HCT116 (cell line): Measurements from ENCODE around the gene HIPK2.

Source experiments
- CEBPB ChIP-seq: IDR thresholded peaks from 2 replicates; pipeline ENCODE4 v1.6.1; 2012; ENCODE audit warnings: low read depth
- EZH2 ChIP-seq: fragments of 200-600 bp; sonication (generic); IDR thresholded peaks from 2 replicates; pipeline ENCODE4 v1.6.1; 2017; ENCODE audit warnings: antibody characterized with exemption, mixed run types
- EZH2phosphoT487 ChIP-seq: fragments of 200-600 bp; IDR thresholded peaks from 2 replicates; pipeline ENCODE4 v1.6.1; 2018; ENCODE audit warnings: antibody characterized with exemption, borderline replicate concordance
- JUND ChIP-seq: IDR thresholded peaks from 2 replicates; pipeline ENCODE4 v1.6.1; 2012
- POLR2A ChIP-seq: IDR thresholded peaks from 2 replicates; pipeline ENCODE4 v1.7.0; 2011; ENCODE audit warnings: borderline replicate concordance; ENCODE audit not compliant: insufficient read depth, insufficient read length; ENCODE audit errors: extremely low read depth
- POLR2AphosphoS5 ChIP-seq: IDR thresholded peaks from 2 replicates; pipeline ENCODE4 v1.6.1; 2011; ENCODE audit warnings: mild to moderate bottlenecking, low read depth, low read length, moderate library complexity
- RAD21 ChIP-seq: IDR thresholded peaks from 2 replicates; pipeline ENCODE4 v1.6.1; 2012; ENCODE audit warnings: low read depth, mild to moderate bottlenecking
- SP1 ChIP-seq: IDR thresholded peaks from 2 replicates; pipeline ENCODE4 v1.6.1; 2012; ENCODE audit warnings: low read depth
- YY1 ChIP-seq: IDR thresholded peaks from 2 replicates; pipeline ENCODE4 v1.6.1; 2011; ENCODE audit warnings: low read length, low read depth, moderate library complexity, mild to moderate bottlenecking; ENCODE audit not compliant: insufficient replicate concordance; ENCODE audit errors: extremely low read depth
- TF ChIP-seq, protein P1 (sequence below), 3 experiments: fragments of 200-600 bp in 1 of 3; sonication (generic) in 1 of 3; IDR thresholded peaks in 2 of 3; conservative IDR thresholded peaks in 1 of 3; 2 replicates each; pipeline ENCODE4 v1.5.1; 2012 to 2017; ENCODE audit warnings: low read depth in 2 of 3, low read length in 2 of 3, antibody characterized with exemption in 1 of 3, borderline replicate concordance in 1 of 3, control low read depth in 1 of 3, mild to moderate bottlenecking in 1 of 3, mixed read lengths in 1 of 3, mixed run types in 1 of 3, moderate library complexity in 1 of 3; ENCODE audit not compliant: insufficient read depth in 1 of 3
- TF ChIP-seq, protein P2 (sequence below): IDR thresholded peaks from 2 replicates; pipeline ENCODE4 v1.6.1; 2012
- TF ChIP-seq, protein P3 (sequence below): IDR thresholded peaks from 2 replicates; pipeline ENCODE4 v1.6.1; 2011; ENCODE audit warnings: mild to moderate bottlenecking, low read length, moderate library complexity; ENCODE audit not compliant: insufficient replicate concordance; ENCODE audit errors: extremely low read depth
- TF ChIP-seq, protein P4 (sequence below): IDR thresholded peaks from 2 replicates; pipeline ENCODE4 v1.6.1; 2012

DNA sequence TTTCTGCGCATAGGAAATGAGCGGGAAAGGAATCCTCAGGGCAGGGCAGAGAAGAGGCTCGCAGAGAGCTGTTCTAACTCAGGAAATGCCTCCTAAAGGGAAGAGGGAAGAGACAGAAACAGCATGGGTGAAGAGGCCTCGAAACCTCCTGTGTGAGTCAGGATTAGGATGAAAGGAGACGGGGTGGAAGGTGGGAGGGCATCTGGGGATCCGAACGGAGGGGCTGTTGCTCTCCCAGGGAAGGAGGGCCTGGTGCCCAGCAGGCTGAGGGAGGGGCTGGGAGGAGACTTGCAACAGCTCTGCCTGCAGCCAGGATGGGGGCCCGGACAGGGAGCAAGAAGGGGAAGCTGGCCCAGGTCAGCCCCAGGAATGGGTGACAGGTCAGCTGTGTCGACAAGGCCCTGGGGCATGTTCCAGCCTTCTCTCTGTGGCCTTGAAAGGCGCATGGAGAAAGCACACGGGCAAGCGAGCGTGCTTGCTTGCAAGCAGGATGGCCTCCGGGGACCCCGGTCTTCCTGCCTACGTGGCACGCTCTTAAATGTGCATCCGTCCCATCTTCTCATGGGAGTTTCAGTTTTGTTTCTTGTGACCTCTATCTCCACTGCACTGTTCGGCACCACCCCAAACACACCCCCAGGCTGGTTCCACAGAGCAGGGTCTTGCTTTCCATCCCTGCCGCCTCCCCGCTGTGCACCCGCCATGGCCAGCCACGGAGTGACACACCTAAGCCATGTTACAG, 63.5 kb downstream of the HIPK2 start:
- TF ChIP-seq YY1: no peak
- TF ChIP-seq, protein P1, sequence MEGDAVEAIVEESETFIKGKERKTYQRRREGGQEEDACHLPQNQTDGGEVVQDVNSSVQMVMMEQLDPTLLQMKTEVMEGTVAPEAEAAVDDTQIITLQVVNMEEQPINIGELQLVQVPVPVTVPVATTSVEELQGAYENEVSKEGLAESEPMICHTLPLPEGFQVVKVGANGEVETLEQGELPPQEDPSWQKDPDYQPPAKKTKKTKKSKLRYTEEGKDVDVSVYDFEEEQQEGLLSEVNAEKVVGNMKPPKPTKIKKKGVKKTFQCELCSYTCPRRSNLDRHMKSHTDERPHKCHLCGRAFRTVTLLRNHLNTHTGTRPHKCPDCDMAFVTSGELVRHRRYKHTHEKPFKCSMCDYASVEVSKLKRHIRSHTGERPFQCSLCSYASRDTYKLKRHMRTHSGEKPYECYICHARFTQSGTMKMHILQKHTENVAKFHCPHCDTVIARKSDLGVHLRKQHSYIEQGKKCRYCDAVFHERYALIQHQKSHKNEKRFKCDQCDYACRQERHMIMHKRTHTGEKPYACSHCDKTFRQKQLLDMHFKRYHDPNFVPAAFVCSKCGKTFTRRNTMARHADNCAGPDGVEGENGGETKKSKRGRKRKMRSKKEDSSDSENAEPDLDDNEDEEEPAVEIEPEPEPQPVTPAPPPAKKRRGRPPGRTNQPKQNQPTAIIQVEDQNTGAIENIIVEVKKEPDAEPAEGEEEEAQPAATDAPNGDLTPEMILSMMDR (IDR thresholded peaks at IDR 0.05 in 2 of 3, conservative IDR thresholded peaks at IDR 0.05 in 1 of 3; ENCODE audit: borderline replicate concordance in 1 of 3, insufficient read depth in 1 of 3, low read depth in 2 of 3, low read length in 2 of 3): no peak
- no peak for TF ChIP-seq CEBPB
- TF ChIP-seq POLR2AphosphoS5: no peak
- TF ChIP-seq EZH2: no peak
- no peak for TF ChIP-seq EZH2phosphoT487
- TF ChIP-seq RAD21: no peak
- TF ChIP-seq, protein P2, sequence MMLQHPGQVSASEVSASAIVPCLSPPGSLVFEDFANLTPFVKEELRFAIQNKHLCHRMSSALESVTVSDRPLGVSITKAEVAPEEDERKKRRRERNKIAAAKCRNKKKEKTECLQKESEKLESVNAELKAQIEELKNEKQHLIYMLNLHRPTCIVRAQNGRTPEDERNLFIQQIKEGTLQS: no peak
- TF ChIP-seq POLR2A: no peak
- TF ChIP-seq, protein P3, sequence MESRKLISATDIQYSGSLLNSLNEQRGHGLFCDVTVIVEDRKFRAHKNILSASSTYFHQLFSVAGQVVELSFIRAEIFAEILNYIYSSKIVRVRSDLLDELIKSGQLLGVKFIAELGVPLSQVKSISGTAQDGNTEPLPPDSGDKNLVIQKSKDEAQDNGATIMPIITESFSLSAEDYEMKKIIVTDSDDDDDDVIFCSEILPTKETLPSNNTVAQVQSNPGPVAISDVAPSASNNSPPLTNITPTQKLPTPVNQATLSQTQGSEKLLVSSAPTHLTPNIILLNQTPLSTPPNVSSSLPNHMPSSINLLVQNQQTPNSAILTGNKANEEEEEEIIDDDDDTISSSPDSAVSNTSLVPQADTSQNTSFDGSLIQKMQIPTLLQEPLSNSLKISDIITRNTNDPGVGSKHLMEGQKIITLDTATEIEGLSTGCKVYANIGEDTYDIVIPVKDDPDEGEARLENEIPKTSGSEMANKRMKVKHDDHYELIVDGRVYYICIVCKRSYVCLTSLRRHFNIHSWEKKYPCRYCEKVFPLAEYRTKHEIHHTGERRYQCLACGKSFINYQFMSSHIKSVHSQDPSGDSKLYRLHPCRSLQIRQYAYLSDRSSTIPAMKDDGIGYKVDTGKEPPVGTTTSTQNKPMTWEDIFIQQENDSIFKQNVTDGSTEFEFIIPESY: no peak
- TF ChIP-seq, protein P4, sequence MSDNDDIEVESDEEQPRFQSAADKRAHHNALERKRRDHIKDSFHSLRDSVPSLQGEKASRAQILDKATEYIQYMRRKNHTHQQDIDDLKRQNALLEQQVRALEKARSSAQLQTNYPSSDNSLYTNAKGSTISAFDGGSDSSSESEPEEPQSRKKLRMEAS: no peak
- no peak for TF ChIP-seq SP1
- no peak for TF ChIP-seq JUND
